K562 (cell line): ENCODE results near the gene OR4D9. TPM values are rescaled to one million over a fixed set of nuclear protein-coding genes. Genes with fewer than 3 reads are reported as not detected.

Experiments used
- ARID4B ChIP-seq: sonication (generic); formaldehyde crosslinking; IDR thresholded peaks from 2 replicates; pipeline ENCODE4 v1.8.0; 2022; ENCODE audit warnings: mild to moderate bottlenecking, missing genetic modification reagents
- BHLHE40 ChIP-seq: IDR thresholded peaks from 2 replicates; pipeline ENCODE4 v1.6.1; 2011; ENCODE audit warnings: low read length, improper control_type of control experiment
- CREM ChIP-seq: IDR thresholded peaks from 2 replicates; pipeline ENCODE4 v1.6.1; 2014; ENCODE audit warnings: antibody characterized with exemption, low read depth
- DMBX1 ChIP-seq: fragments of 250-450 bp; sonication (Bioruptor Pico); IDR thresholded peaks from 2 replicates; pipeline ENCODE4 v1.8.0; 2022; ENCODE audit warnings: inconsistent platforms, mild to moderate bottlenecking, moderate library complexity, borderline replicate concordance
- E2F3 ChIP-seq: fragments of 250-450 bp; sonication (Bioruptor Pico); IDR thresholded peaks from 2 replicates; pipeline ENCODE4 v1.4.0; 2020; ENCODE audit warnings: mild to moderate bottlenecking
- E2F6 ChIP-seq, 2 experiments: IDR thresholded peaks; 2 replicates each; pipeline ENCODE4 v1.6.1; 2011; ENCODE audit warnings: borderline replicate concordance in 1 of 2, control low read depth in 1 of 2, low read depth in 1 of 2, low read length in 1 of 2, mild to moderate bottlenecking in 1 of 2, mixed read lengths in 1 of 2, moderate library complexity in 1 of 2; ENCODE audit not compliant: insufficient read depth in 1 of 2, insufficient read length in 1 of 2, poor library complexity in 1 of 2, severe bottlenecking in 1 of 2; ENCODE audit errors: extremely low read depth in 1 of 2
- KDM1A ChIP-seq, 2 experiments: fragments of 450-650 bp; IDR thresholded peaks; 2 replicates each; pipeline ENCODE4 v1.6.1; 2016; ENCODE audit warnings: mild to moderate bottlenecking in 2 of 2
- LCOR ChIP-seq: sonication (generic); formaldehyde crosslinking; IDR thresholded peaks from 2 replicates; pipeline ENCODE4 v1.8.0; 2022; ENCODE audit warnings: mild to moderate bottlenecking, missing genetic modification reagents
- MYC ChIP-seq, 2 experiments: fragments of 250-450 bp in 1 of 2; sonication (Bioruptor Pico) in 1 of 2; IDR thresholded peaks; 2 replicates each; pipeline versions ENCODE4 v1.5.1 to v1.6.1; 2012 to 2021; ENCODE audit warnings: low read depth in 2 of 2, borderline replicate concordance in 1 of 2, improper control_type of control experiment in 1 of 2, low read length in 1 of 2, mild to moderate bottlenecking in 1 of 2, moderate library complexity in 1 of 2
- NRF1 ChIP-seq, 2 experiments: fragments of 450-650 bp; IDR thresholded peaks in 1 of 2; conservative IDR thresholded peaks in 1 of 2; 2 replicates each; pipeline ENCODE4 v1.6.1; 2014; ENCODE audit warnings: mild to moderate bottlenecking in 2 of 2
- RBBP5 ChIP-seq: fragments of 200-600 bp; sonication (generic); IDR thresholded peaks from 2 replicates; pipeline ENCODE4 v1.6.1; 2012; ENCODE audit warnings: borderline replicate concordance, mild to moderate bottlenecking, low read length, control low read depth, inconsistent platforms; ENCODE audit not compliant: insufficient read depth, poor library complexity, severe bottlenecking
- RBM14 ChIP-seq: fragments of 200-400 bp; formaldehyde crosslinking; IDR thresholded peaks from 2 replicates; pipeline ENCODE4 v1.6.1; 2018; ENCODE audit warnings: low read depth, mild to moderate bottlenecking, low read length, moderate library complexity, borderline replicate concordance; ENCODE audit not compliant: insufficient read depth
- RCOR1 ChIP-seq, 2 experiments: IDR thresholded peaks; 2 replicates each; pipeline ENCODE4 v1.6.1; 2012; ENCODE audit warnings: low read depth in 2 of 2, low read length in 2 of 2, borderline replicate concordance in 1 of 2, improper control_type of control experiment in 1 of 2
- TRIM25 ChIP-seq: fragments of 450-650 bp; IDR thresholded peaks from 2 replicates; pipeline ENCODE4 v1.7.0; 2016; ENCODE audit warnings: borderline replicate concordance
- VEZF1 ChIP-seq: fragments of 200-800 bp; sonication (Bioruptor generic); IDR thresholded peaks from 2 replicates; pipeline ENCODE4 v1.6.1; 2017; ENCODE audit warnings: missing genetic modification characterization, missing compliant biosample characterization
- ZNF239 ChIP-seq: fragments of 250-450 bp; sonication (Bioruptor Pico); IDR thresholded peaks from 2 replicates; pipeline ENCODE4 v1.4.0; 2020; ENCODE audit warnings: mild to moderate bottlenecking
- ZNF384 ChIP-seq: IDR thresholded peaks from 2 replicates; pipeline ENCODE4 v1.6.1; 2012; ENCODE audit warnings: low read depth, low read length, improper control_type of control experiment
- polyA plus RNA-seq, 8 experiments: library from polyadenylated mRNA; depleted of rRNA in 4 of 8; stranded (reverse) in 5 of 8; unstranded in 3 of 8; fragments of >200 nt; fragmentation: Nextera tagmentation in 2 of 8; fragmentation: Illumina TruSeq in 1 of 8; extraction: Ambion mirVana in 2 of 8; extraction: Trizol in 1 of 8; gene quantifications; 2 replicates each; pipeline versions ENCODE4 v1.2.1 to v1.2.3, GENCODE V29; 2011 to 2014; ENCODE audit warnings: inconsistent platforms in 1 of 8, missing spikeins in 1 of 8
- total RNA-seq, 7 experiments: library from RNA; depleted of rRNA in 6 of 7; stranded (reverse); fragments of >200 nt in 6 of 7; fragmentation: Illumina TruSeq in 2 of 7; extraction: Trizol in 2 of 7; gene quantifications; 2 replicates each; pipeline versions ENCODE4 v1.2.1 to v1.2.3, GENCODE V29; 2011 to 2021; ENCODE audit warnings: low replicate concordance in 1 of 7

OR4D9 gene
- total and polyA plus RNA-seq, 9 of the 15 experiments (the other 6 are each of a cell fraction or from before 2014, with no cell fraction given) = not detected

GRCh38 chr11:59560702-59561473 is 49.5 kb downstream of the OR4D9 start (continued):
- TF ChIP-seq NRF1 (conservative IDR thresholded peaks at IDR 0.05 in 1 of 2, IDR thresholded peaks at IDR 0.05 in 1 of 2) (peak; percentile 84 to 87), TRIM25 (no peak), ZNF239 (CRISPR knock-in tag) (no peak), LCOR (no peak), BHLHE40 (peak; percentile 97), DMBX1 (no peak), ZNF384 (no peak), MYC (IDR thresholded peaks at IDR 0.05; ENCODE audit: low read depth, low read length) (peak; percentile 80), MYC (CRISPR knock-in tag; IDR thresholded peaks at IDR 0.05; ENCODE audit: borderline replicate concordance, low read depth) (no peak), E2F6 (IDR thresholded peaks at IDR 0.05; ENCODE audit: borderline replicate concordance in 1 of 2, extremely low read depth in 1 of 2, insufficient read depth in 1 of 2, insufficient read length in 1 of 2, low read depth in 1 of 2, low read length in 1 of 2, poor library complexity in 1 of 2, severe bottlenecking in 1 of 2) (peak; percentile 29 to 66), RBM14 (no peak), E2F3 (CRISPR knock-in tag) (no peak), RBBP5 (peak; percentile 97), RCOR1 (IDR thresholded peaks at IDR 0.05; ENCODE audit: borderline replicate concordance in 1 of 2, low read depth in 2 of 2, low read length in 2 of 2) (peak in 1 of 2 experiments; percentile 36; a peak in 1 of 4 replicates), CREM (peak; percentile 65), ARID4B (CRISPR knock-in tag) (0 out of 2 replicates have a peak, but pooled peaks have one; percentile 69), VEZF1 (CRISPR knock-in tag) (peak; percentile 81), KDM1A (IDR thresholded peaks at IDR 0.05) (peak in 1 of 2 experiments; percentile 66; a peak in 2 of 4 replicates)
